ENCODE measurements around the gene EFHC2. TPM values are rescaled to one million over a fixed set of nuclear protein-coding genes. Genes with fewer than 3 reads are reported as not detected.

The EFHC2 gene
- total RNA-seq, 1 donor from 2014 or later, result 11.7 TPM

- H3K27me3 ChIP-seq (ENCODE audit: low read depth), result no peaks in the 10 kb centered on the region
- H3K27ac ChIP-seq (replicated peaks), result no peak overlapping the region
- DNase-seq, result no peak
- H3K4me1 ChIP-seq, result no peaks in the 10 kb centered on the region
- intact Hi-C loops (cut with micrococcal nuclease), result no loop called here
- no peaks in the 10 kb centered on the region for H3K36me3 ChIP-seq
- no peak for TF ChIP-seq CTCF (IDR thresholded peaks at IDR 0.05; ENCODE audit: borderline replicate concordance)
- no peaks in the 10 kb centered on the region for H3K9me3 ChIP-seq (replicated peaks)
- H3K4me3 ChIP-seq, result no peak overlapping the region
Measured at GRCh38 chrX:44241546-44241945, 101.9 kb downstream of the EFHC2 start.

- Histone ChIP-seq H3K4me3 (no peak overlapping the region), H3K27ac (replicated peaks) (no peak overlapping the region), H3K36me3 (no peaks in the 10 kb centered on the region), H3K9me3 (replicated peaks) (no peaks in the 10 kb centered on the region), H3K27me3 (ENCODE audit: low read depth) (no peaks in the 10 kb centered on the region), H3K4me1 (no peaks in the 10 kb centered on the region)
- no peak for DNase-seq
- no peak for TF ChIP-seq CTCF (IDR thresholded peaks at IDR 0.05; ENCODE audit: borderline replicate concordance)
- intact Hi-C loops (cut with micrococcal nuclease), result no loop called here
Measured at GRCh38 chrX:44240036-44240435, 103.4 kb downstream of the EFHC2 start.

GRCh38 chrX:44239036-44239435 lies 104.4 kb downstream of the EFHC2 start:
- no peak for TF ChIP-seq CTCF (IDR thresholded peaks at IDR 0.05; ENCODE audit: borderline replicate concordance)
- no peaks in the 10 kb centered on the region for H3K9me3 ChIP-seq (replicated peaks)
- H3K27ac ChIP-seq (replicated peaks), result no peak overlapping the region
- intact Hi-C loops (cut with micrococcal nuclease), result no loop called here
- H3K4me3 ChIP-seq, result no peak overlapping the region
- no peak for DNase-seq
- H3K4me1 ChIP-seq, result no peaks in the 10 kb centered on the region
- no peaks in the 10 kb centered on the region for H3K36me3 ChIP-seq
- H3K27me3 ChIP-seq (ENCODE audit: low read depth), result no peaks in the 10 kb centered on the region

GRCh38 chrX:44235534-44235933 lies 107.9 kb downstream of the EFHC2 start:
- no peak overlapping the region for H3K4me3 ChIP-seq
- no peaks in the 10 kb centered on the region for H3K4me1 ChIP-seq
- H3K27ac ChIP-seq (replicated peaks), result no peak overlapping the region
- DNase-seq, result no peak
- H3K27me3 ChIP-seq (ENCODE audit: low read depth), result no peaks in the 10 kb centered on the region
- H3K9me3 ChIP-seq (replicated peaks), result no peaks in the 10 kb centered on the region
- intact Hi-C loops (cut with micrococcal nuclease), result no loop called here
- no peaks in the 10 kb centered on the region for H3K36me3 ChIP-seq
- TF ChIP-seq CTCF (IDR thresholded peaks at IDR 0.05; ENCODE audit: borderline replicate concordance), result no peak

GRCh38 chrX:44234541-44234940 lies 108.9 kb downstream of the EFHC2 start:
- H3K27ac ChIP-seq (replicated peaks), result no peak overlapping the region
- H3K4me1 ChIP-seq, result no peaks in the 10 kb centered on the region
- no peak overlapping the region for H3K4me3 ChIP-seq
- intact Hi-C loops (cut with micrococcal nuclease), result no loop called here
- H3K9me3 ChIP-seq (replicated peaks), result no peaks in the 10 kb centered on the region
- no peaks in the 10 kb centered on the region for H3K36me3 ChIP-seq
- no peaks in the 10 kb centered on the region for H3K27me3 ChIP-seq (ENCODE audit: low read depth)
- no peak for DNase-seq
- TF ChIP-seq CTCF (IDR thresholded peaks at IDR 0.05; ENCODE audit: borderline replicate concordance), result no peak

- intact Hi-C loops (cut with micrococcal nuclease), result no loop called here
- Histone ChIP-seq H3K27me3 (ENCODE audit: low read depth) (no peaks in the 10 kb centered on the region), H3K4me1 (no peaks in the 10 kb centered on the region), H3K27ac (replicated peaks) (no peak overlapping the region), H3K36me3 (no peaks in the 10 kb centered on the region), H3K9me3 (replicated peaks) (no peaks in the 10 kb centered on the region), H3K4me3 (no peak overlapping the region)
- TF ChIP-seq CTCF (IDR thresholded peaks at IDR 0.05; ENCODE audit: borderline replicate concordance), result no peak
- no peak for DNase-seq
Measured at GRCh38 chrX:44234116-44234515, 109.4 kb downstream of the EFHC2 start.
